ENCODE results near the gene TARP.

The TARP gene

DNA sequence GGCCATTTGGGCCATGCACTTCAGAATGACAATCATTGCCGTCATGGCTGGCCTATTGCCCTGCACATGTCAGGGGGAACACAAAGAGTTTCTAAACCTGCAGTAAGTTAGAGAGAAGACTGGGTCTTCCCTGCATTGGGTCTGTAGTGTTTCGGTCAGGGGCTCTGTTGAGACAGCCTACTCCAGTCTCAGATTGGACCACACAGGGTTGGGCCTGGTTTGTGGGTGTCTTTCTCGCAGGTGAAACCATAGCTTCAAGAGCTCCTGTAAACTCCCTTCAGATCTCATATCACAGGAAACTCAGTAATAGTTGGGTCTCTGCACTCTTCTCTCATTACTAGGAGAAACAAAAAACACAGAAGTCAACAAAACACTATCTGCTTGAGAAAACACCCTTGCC, 7.3 kb upstream of the TARP start:
- no peak overlapping the region for H3K27ac ChIP-seq (ENCODE audit: low read depth in 1 of 2, low read length in 2 of 2)
- no peak for DNase-seq (ENCODE audit: low spot score)
- H3K36me3 ChIP-seq (ENCODE audit: control insufficient read depth in 4 of 4, insufficient read depth in 3 of 4, low read depth in 1 of 4, low read length in 3 of 4): no peaks in the 10 kb centered on the region
- H3K4me1 ChIP-seq (ENCODE audit: control insufficient read depth in 4 of 4, insufficient read depth in 4 of 4, low read length in 3 of 4): no peaks in the 10 kb centered on the region
- H3K9ac ChIP-seq (ENCODE audit: low read depth in 1 of 2, low read length in 2 of 2): no peak overlapping the region
- WGBS: 89% methylated on average over 3 of the region's 3 CpGs
- H3K27me3 ChIP-seq (ENCODE audit: control insufficient read depth in 4 of 4, insufficient read depth in 4 of 4, low read length in 3 of 4): peaks cover 0 to 4% (median 0%) of the 10 kb centered on the region in 4 donors
- H3K4me3 ChIP-seq (ENCODE audit: low read depth in 1 of 3, low read length in 3 of 3): no peak overlapping the region
- no peak for TF ChIP-seq TAF1 (conservative IDR thresholded peaks at IDR 0.05)
- TF ChIP-seq FOXA1 (IDR thresholded peaks at IDR 0.05): no peak
- TF ChIP-seq, protein P1, sequence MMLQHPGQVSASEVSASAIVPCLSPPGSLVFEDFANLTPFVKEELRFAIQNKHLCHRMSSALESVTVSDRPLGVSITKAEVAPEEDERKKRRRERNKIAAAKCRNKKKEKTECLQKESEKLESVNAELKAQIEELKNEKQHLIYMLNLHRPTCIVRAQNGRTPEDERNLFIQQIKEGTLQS (IDR thresholded peaks at IDR 0.05): no peak
- TF ChIP-seq, protein P2, sequence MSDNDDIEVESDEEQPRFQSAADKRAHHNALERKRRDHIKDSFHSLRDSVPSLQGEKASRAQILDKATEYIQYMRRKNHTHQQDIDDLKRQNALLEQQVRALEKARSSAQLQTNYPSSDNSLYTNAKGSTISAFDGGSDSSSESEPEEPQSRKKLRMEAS (IDR thresholded peaks at IDR 0.05): no peak
- TF ChIP-seq SP1 (IDR thresholded peaks at IDR 0.05): no peak
- TF ChIP-seq, protein P3, sequence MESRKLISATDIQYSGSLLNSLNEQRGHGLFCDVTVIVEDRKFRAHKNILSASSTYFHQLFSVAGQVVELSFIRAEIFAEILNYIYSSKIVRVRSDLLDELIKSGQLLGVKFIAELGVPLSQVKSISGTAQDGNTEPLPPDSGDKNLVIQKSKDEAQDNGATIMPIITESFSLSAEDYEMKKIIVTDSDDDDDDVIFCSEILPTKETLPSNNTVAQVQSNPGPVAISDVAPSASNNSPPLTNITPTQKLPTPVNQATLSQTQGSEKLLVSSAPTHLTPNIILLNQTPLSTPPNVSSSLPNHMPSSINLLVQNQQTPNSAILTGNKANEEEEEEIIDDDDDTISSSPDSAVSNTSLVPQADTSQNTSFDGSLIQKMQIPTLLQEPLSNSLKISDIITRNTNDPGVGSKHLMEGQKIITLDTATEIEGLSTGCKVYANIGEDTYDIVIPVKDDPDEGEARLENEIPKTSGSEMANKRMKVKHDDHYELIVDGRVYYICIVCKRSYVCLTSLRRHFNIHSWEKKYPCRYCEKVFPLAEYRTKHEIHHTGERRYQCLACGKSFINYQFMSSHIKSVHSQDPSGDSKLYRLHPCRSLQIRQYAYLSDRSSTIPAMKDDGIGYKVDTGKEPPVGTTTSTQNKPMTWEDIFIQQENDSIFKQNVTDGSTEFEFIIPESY (IDR thresholded peaks at IDR 0.05): no peak
- no peak for TF ChIP-seq HNF4G (IDR thresholded peaks at IDR 0.05)
- TF ChIP-seq EGR1 (IDR thresholded peaks at IDR 0.05; ENCODE audit: low read depth in 2 of 2): no peak
- TF ChIP-seq, protein P4, sequence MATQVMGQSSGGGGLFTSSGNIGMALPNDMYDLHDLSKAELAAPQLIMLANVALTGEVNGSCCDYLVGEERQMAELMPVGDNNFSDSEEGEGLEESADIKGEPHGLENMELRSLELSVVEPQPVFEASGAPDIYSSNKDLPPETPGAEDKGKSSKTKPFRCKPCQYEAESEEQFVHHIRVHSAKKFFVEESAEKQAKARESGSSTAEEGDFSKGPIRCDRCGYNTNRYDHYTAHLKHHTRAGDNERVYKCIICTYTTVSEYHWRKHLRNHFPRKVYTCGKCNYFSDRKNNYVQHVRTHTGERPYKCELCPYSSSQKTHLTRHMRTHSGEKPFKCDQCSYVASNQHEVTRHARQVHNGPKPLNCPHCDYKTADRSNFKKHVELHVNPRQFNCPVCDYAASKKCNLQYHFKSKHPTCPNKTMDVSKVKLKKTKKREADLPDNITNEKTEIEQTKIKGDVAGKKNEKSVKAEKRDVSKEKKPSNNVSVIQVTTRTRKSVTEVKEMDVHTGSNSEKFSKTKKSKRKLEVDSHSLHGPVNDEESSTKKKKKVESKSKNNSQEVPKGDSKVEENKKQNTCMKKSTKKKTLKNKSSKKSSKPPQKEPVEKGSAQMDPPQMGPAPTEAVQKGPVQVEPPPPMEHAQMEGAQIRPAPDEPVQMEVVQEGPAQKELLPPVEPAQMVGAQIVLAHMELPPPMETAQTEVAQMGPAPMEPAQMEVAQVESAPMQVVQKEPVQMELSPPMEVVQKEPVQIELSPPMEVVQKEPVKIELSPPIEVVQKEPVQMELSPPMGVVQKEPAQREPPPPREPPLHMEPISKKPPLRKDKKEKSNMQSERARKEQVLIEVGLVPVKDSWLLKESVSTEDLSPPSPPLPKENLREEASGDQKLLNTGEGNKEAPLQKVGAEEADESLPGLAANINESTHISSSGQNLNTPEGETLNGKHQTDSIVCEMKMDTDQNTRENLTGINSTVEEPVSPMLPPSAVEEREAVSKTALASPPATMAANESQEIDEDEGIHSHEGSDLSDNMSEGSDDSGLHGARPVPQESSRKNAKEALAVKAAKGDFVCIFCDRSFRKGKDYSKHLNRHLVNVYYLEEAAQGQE (IDR thresholded peaks at IDR 0.05): no peak
- no peak for TF ChIP-seq FOXA2 (IDR thresholded peaks at IDR 0.05)
- TF ChIP-seq JUND (IDR thresholded peaks at IDR 0.05): no peak
- no peak for TF ChIP-seq GABPA (IDR thresholded peaks at IDR 0.05 in 1 of 2, conservative IDR thresholded peaks at IDR 0.05 in 1 of 2)
- TF ChIP-seq, protein P5, sequence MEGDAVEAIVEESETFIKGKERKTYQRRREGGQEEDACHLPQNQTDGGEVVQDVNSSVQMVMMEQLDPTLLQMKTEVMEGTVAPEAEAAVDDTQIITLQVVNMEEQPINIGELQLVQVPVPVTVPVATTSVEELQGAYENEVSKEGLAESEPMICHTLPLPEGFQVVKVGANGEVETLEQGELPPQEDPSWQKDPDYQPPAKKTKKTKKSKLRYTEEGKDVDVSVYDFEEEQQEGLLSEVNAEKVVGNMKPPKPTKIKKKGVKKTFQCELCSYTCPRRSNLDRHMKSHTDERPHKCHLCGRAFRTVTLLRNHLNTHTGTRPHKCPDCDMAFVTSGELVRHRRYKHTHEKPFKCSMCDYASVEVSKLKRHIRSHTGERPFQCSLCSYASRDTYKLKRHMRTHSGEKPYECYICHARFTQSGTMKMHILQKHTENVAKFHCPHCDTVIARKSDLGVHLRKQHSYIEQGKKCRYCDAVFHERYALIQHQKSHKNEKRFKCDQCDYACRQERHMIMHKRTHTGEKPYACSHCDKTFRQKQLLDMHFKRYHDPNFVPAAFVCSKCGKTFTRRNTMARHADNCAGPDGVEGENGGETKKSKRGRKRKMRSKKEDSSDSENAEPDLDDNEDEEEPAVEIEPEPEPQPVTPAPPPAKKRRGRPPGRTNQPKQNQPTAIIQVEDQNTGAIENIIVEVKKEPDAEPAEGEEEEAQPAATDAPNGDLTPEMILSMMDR (IDR thresholded peaks at IDR 0.05; ENCODE audit: low read depth, low read length, missing input control): no peak
- TF ChIP-seq RAD21 (IDR thresholded peaks at IDR 0.05): no peak
- TF ChIP-seq HNF4A (conservative IDR thresholded peaks at IDR 0.05): no peak
- no peaks in the 10 kb centered on the region for H3K9me3 ChIP-seq (ENCODE audit: control insufficient read depth in 4 of 4, low read length in 3 of 4)

DNA sequence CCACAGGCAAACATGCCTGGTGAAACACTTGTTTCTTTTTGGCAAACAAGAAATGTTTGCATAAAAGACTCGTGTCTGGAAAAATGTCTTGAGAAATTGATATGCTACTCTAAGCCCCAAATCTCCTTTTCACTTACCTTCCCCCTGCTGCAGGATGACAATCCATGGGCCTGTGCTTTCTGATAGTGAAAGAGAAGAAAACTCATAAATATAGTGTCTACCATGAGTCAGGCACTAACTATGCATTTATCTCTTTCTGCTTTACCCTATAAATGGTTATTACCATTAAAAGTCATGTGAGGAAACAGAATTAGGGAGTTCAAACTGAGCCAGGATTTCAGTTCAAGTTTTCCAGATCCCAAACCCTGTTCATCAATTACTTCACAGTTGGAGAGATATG, 6.6 kb upstream of the TARP start:
- Histone ChIP-seq H3K4me3 (ENCODE audit: low read depth in 1 of 3, low read length in 3 of 3) (no peak overlapping the region), H3K9me3 (ENCODE audit: control insufficient read depth in 4 of 4, low read length in 3 of 4) (no peaks in the 10 kb centered on the region), H3K27me3 (ENCODE audit: control insufficient read depth in 4 of 4, insufficient read depth in 4 of 4, low read length in 3 of 4) (no peaks in the 10 kb centered on the region), H3K27ac (ENCODE audit: low read depth in 1 of 2, low read length in 2 of 2) (no peak overlapping the region), H3K9ac (ENCODE audit: low read depth in 1 of 2, low read length in 2 of 2) (no peak overlapping the region), H3K36me3 (ENCODE audit: control insufficient read depth in 4 of 4, insufficient read depth in 3 of 4, low read depth in 1 of 4, low read length in 3 of 4) (no peaks in the 10 kb centered on the region), H3K4me1 (ENCODE audit: control insufficient read depth in 4 of 4, insufficient read depth in 4 of 4, low read length in 3 of 4) (no peaks in the 10 kb centered on the region)
- 32% methylated on average over 1 of the region's 1 CpG for WGBS
- no peak for DNase-seq (ENCODE audit: low spot score)
- TF ChIP-seq RXRA (IDR thresholded peaks at IDR 0.05): no peak
- no peak for TF ChIP-seq HNF4G (IDR thresholded peaks at IDR 0.05)
- TF ChIP-seq, protein P4 (IDR thresholded peaks at IDR 0.05): no peak
- no peak for TF ChIP-seq FOXA2 (IDR thresholded peaks at IDR 0.05)
- TF ChIP-seq RAD21 (IDR thresholded peaks at IDR 0.05): no peak
- no peak for TF ChIP-seq GABPA (IDR thresholded peaks at IDR 0.05 in 1 of 2, conservative IDR thresholded peaks at IDR 0.05 in 1 of 2)
- TF ChIP-seq FOXA1 (IDR thresholded peaks at IDR 0.05): no peak
- TF ChIP-seq, protein P1 (IDR thresholded peaks at IDR 0.05): no peak
- no peak for TF ChIP-seq HNF4A (conservative IDR thresholded peaks at IDR 0.05)
- TF ChIP-seq SP1 (IDR thresholded peaks at IDR 0.05): no peak
- TF ChIP-seq YY1 (IDR thresholded peaks at IDR 0.05): no peak
- TF ChIP-seq NR2F2 (IDR thresholded peaks at IDR 0.05): no peak
- no peak for TF ChIP-seq EGR1 (IDR thresholded peaks at IDR 0.05; ENCODE audit: low read depth in 2 of 2)
- TF ChIP-seq, protein P2 (IDR thresholded peaks at IDR 0.05): no peak
- no peak for TF ChIP-seq TAF1 (conservative IDR thresholded peaks at IDR 0.05)
